Activated naive CD4-positive, alpha-beta T cell treated with Interleukin-2 at 50 U/mL for 16 hours (primary cell): ENCODE results near the gene USP35.
"Not testable (repeated sequence)": the region's sequence is repeated elsewhere in the genome, so short reads cannot be mapped to it uniquely, and the experiment has no call there.

Experiments used
- DNase-seq: peaks from one replicate; pipeline ENCODE4 v3.0.0-alpha.2; 2020

USP35 gene

GRCh38 chr11:78218707-78219492, 30.2 kb downstream of the USP35 start:
- no peak for DNase-seq

- no peak for DNase-seq
Measured at GRCh38 chr11:78219493-78220217, 30.9 kb downstream of the USP35 start.

- DNase-seq: no peak
Measured at GRCh38 chr11:78220218-78221157, 31.8 kb downstream of the USP35 start.

- no peak for DNase-seq
Measured at GRCh38 chr11:78221396-78222315, 32.9 kb downstream of the USP35 start.

DNA sequence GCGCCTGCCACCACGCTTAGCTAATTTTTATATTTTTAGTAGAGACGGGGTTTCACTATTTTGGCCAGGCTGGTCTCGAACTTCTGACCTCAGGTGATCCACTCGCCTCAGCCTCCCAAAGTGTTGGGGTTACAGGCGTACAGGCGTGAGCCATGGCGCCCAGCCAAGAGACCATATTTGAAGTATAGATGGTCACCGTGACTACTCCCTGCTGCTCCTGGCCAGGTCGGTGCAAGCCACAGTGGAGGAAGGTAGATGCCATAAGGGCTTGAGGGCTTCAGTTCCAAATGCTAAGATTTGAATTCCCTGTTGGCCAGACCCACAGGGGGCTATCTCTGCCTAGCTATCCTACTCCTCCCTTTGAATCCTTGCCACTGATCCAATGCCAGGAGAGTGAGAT, 34.0 kb downstream of the USP35 start:
- not testable (repeated sequence) for DNase-seq

- DNase-seq: no peak
Measured at GRCh38 chr11:78223320-78223954, 34.7 kb downstream of the USP35 start.

DNA sequence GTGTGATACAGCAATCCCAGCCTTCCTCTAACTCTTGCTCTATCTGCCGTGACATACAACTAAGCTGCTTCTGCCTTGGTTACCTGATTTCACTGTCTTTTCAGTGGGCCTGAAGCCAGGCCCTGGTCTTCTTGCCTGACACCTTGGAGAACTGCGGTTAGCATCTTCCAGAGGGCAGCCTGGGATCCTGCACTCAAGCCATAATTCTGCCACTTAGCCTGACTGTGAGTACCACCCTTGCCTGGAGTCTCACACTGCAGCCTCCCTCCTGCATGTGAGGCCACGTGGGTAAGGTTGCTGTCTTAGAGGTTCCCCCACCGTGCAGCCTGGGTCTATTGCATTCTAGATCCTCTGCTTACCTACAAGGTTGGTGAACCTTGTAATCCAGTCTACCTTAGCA, 35.8 kb downstream of the USP35 start:
- no peak for DNase-seq

- DNase-seq: no peak
Measured at GRCh38 chr11:78224906-78225420, 36.2 kb downstream of the USP35 start.

GRCh38 chr11:78226684-78227680, 38.3 kb downstream of the USP35 start:
- no peak for DNase-seq

DNA sequence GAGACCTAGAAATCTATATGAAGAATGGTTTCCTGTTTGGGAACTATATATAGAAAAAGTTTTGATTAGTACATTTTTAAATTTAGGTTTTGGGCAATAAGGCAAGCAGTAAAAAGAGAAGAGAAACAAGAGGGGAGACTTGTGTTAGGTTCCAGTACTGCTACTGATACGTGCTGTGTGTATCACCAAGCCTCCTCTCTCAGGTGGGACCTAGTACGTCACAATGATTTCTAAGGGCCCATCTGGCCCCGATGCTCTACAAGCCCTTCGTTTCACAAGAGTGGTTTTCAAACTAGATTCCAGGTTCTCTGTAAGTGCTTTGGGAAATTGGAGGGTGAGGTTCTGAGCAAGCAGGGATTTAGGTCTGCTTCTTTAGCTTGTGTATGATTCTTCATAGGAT, 39.2 kb downstream of the USP35 start:
- DNase-seq: no peak

- DNase-seq: no peak
Measured at GRCh38 chr11:78228467-78228866, 39.7 kb downstream of the USP35 start.

DNA sequence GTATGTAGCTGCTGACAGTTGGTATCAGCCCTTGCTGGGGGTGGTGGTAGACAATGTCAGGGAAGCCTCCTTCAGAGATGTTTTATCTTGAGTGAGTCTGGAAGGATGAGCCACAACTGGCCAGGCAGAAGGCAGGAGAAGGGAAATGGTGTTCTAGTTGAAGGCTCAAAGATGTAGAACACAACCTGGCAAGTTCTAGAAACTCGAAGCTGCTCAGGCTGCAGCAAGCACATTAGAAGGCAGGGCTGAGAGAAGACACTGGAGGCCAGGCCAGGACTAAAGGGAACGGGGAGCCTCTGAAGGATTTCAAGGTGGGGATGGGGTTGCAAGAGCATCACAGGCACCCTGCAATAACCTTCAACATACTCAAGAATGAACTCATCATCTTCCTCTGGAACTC, 40.4 kb downstream of the USP35 start:
- DNase-seq: no peak

DNA sequence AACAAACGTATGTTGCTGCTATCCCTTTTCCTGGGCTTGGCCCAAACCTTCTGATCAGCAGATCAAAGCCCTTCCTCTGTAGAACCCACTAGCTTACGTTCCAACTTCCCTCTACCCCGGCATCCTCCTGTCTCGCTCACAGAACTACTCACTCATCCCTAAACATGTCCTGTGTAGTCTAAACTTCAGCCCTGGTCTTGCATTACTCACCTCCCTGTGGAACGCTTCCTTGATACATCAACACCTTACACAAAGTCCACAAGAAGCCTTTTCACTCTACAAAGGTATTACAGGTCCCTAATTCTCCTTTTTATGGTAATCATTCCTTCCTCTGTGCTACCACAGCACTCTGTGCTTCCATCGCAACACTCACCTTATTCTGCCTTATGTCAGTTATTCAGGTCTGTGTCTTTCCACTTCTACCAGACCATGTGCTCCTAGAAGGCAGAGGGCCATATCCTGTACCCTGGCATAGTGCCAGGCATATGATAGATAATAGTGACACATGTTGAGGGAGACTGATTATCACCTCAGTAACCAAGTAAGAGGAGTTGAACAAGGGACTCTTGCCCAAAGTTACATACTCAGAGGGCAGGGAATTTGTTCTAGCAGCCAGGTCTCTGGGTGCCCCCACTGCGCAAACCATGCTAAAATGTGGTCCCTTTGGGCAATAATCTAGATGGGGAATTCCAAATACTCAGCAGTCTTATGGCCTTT, 41.6 kb downstream of the USP35 start:
- DNase-seq: no peak

- DNase-seq: no peak
Measured at GRCh38 chr11:78231962-78232501, 43.3 kb downstream of the USP35 start.

DNA sequence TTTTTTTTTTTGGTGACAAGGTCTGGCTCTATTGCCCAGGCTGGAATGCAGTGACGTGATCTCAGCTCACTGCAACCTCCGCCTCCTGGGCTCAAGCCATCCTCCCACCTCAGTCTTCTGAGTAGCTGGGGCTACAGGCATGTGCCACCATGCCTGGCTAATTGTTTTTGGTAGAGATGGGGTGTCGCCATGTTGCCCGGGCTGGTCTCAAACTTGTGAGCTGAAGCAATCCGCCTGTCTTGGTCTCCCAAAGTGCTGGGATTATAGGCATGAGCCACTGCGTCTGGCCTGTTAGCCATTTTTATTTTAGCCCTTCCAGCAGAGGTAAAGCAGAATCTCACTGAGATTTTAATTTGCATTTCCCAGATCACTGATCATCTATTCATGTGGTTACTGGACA, 44.3 kb downstream of the USP35 start:
- DNase-seq: not testable (repeated sequence)

DNA sequence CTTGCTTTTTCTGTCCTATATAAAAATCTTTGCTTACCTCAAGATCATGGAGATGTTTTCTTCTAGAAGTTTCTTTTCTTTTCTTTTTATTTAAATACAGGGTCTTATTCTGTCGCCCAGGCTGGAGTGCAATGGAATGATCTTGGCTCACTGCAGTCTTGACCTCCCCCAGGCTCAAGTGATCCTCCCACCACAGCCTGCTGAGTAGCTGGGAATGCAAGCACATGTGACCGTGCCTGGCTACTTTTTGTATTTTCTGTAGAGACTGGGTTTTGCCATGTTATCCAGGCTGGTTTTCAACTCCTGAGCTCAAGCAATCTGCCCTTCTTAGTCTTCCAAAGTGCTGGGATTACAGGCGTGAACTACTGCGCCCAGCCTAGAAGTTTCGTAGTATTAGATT, 45.3 kb downstream of the USP35 start:
- no peak for DNase-seq

- DNase-seq: no peak
Measured at GRCh38 chr11:78237293-78238046, 48.8 kb downstream of the USP35 start.

DNA sequence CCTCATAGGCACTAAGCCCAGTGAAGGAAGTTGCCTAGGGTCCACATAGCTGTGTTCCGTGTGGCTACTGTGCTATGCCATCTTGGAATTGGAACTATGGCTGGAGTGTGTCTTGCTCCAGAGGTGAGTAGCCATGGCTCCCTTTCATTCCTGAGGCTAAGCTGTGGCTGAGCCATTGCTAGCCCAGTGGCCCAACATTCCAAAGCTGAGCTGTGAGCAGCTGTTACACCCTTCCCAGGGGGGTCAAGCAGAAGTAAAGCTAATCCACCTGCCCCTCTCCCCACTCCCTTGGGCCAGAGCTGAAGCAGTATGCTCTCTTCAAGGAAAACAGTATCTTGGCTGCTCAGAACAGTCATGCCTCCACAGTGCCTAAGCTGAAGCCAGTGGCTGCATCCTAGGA, 51.1 kb downstream of the USP35 start:
- no peak for DNase-seq
